GM20000 (cell line): ENCODE results near the gene ENOX1.

Source experiments
- DNase-seq: peaks from one replicate; pipeline ENCODE4 v3.0.0; 2012; ENCODE audit warnings: low spot score
- CTCF ChIP-seq: IDR thresholded peaks from 2 replicates; pipeline ENCODE4 v1.5.1; 2012; ENCODE audit warnings: mild to moderate bottlenecking, control low read depth; ENCODE audit errors: extremely low read depth, missing control alignments

The ENOX1 gene

GRCh38 chr13:43785650-43786471 lies 911 bp downstream of the ENOX1 start:
- no peak for TF ChIP-seq CTCF
- peak; percentile 58 for DNase-seq

GRCh38 chr13:43785261-43785649 lies 1.5 kb downstream of the ENOX1 start:
- DNase-seq, result no peak
- TF ChIP-seq CTCF, result no peak

DNA sequence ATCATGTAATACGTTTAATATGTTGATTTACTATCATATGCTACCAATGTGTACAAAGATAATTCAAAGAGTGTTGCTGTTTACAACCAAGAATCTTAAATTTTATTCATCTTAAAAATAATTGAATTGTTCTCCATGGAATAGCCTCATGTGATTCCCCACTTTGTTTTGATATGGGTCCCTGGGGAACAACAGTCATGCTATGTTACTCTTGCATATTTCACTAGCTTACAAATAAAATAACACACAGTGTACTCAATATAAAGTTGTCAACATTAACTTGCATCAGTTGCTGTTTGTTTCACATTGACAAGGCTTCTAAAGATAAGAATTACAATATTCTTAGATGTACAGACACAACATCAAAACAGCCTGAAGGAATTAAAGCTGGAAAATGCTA lies 2.3 kb downstream of the ENOX1 start:
- TF ChIP-seq CTCF, result no peak
- DNase-seq, result no peak

DNA sequence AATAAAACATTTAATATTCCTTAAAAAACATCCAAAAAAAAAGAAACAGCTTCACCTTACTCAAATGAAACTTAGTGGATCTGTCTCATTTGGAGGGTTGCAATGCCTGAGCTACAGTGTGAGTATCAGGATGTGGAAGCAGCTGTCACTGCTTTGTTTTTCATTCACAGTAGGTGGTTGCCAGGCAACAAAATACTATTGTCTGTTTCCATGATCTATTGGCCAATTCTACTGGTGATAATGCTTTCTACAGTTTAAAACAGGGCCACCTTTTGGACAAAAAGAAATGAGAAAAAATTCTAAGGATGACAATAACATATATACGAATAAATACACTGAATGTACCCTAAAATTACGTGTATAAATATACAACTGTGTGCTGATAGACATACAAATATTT lies 3.0 kb downstream of the ENOX1 start:
- no peak for DNase-seq
- no peak for TF ChIP-seq CTCF

- no peak for TF ChIP-seq CTCF
Measured at GRCh38 chr13:43782686-43783085, 4.1 kb downstream of the ENOX1 start.

GRCh38 chr13:43780666-43781065 lies 6.1 kb downstream of the ENOX1 start:
- no peak for TF ChIP-seq CTCF
- DNase-seq, result no peak

More at GRCh38 chr13:43782686-43783085, 4.1 kb downstream of the ENOX1 start:
- DNase-seq, result no peak

DNA sequence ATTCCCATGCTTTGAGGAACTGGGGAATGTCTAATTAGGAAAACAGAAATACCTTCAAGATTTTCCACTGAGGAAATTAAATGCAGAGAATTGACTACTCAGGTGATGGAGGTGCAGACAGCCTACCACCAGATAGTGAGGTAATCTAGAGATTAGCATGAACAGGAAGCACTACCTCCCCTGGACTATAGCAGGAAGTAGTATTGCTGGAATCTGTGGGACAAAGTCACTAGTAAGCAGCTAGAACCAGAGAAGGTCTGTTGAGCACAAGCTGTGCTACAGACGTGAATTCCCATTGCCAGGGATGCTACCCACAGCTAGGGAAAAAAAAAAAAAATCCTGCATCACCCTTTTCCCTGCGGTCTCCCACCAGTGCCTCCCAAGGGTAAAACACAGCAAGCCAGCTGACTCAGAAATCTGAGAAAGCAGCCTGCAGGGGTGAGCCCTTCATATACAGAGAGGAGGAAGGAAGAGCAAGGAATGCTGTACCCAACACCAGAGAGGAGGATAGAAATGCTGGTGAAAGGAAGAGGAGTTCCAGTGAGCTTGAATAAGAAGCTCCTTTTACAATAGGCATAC lies 10.2 kb downstream of the ENOX1 start:
- no peak for TF ChIP-seq CTCF
- DNase-seq, result no peak
